Measurements from ENCODE around the gene WHAMM. TPM values are rescaled to one million over a fixed set of nuclear protein-coding genes. Genes with fewer than 3 reads are reported as not detected.
"Not testable (repeated sequence)": the region's sequence is repeated elsewhere in the genome, so short reads cannot be mapped to it uniquely, and the experiment has no call there.

WHAMM gene
- total RNA-seq (1 to 10 TPM; 5.6 to 6.6 (median 5.9) TPM), polyA plus RNA-seq (3.2 TPM)
- long read RNA-seq, donor 1, full-length matches to known transcripts = 1 of 16 reads
- long read RNA-seq, donor 1, partial matches to known transcripts = 14 of 16 reads
- long read RNA-seq, donor 1, other reads (novel, unspliced or antisense) = 1 of 16 reads
- long read RNA-seq, donor 2, full-length matches to known transcripts = 1 of 3 reads
- long read RNA-seq, donor 2, partial matches to known transcripts = 1 of 3 reads
- long read RNA-seq, donor 2, other reads (novel, unspliced or antisense) = 1 of 3 reads
- long read RNA-seq, donor 3, partial matches to known transcripts = 8 of 10 reads
- long read RNA-seq, donor 3, other reads (novel, unspliced or antisense) = 2 of 10 reads
- long read RNA-seq, donor 4, partial matches to known transcripts = 2 of 2 reads
- long read RNA-seq, donor 4, other reads (novel, unspliced or antisense) = 0 of 2 reads

- peak within 1 kb of the TSS; percentile 97 for H3K27ac ChIP-seq (ENCODE audit: low read length)
- DNase-seq = peak; percentile 99
- H3K4me1 ChIP-seq (ENCODE audit: control insufficient read depth, insufficient read depth, low read length) = no peaks in the 10 kb centered on the region
- H3K4me3 ChIP-seq (ENCODE audit: low read length) = peak within 1 kb of the TSS; percentile 77
- H3K9me3 ChIP-seq (ENCODE audit: control insufficient read depth, low read length) = no peaks in the 10 kb centered on the region
- WGBS = under 1% methylated on average over 67 of the region's 67 CpGs
- ATAC-seq = peak; percentile 98 to 99
- H3K27me3 ChIP-seq (ENCODE audit: control insufficient read depth, insufficient read depth) = no peaks in the 10 kb centered on the region
- intact Hi-C loops (cut with DNase I) = loop anchor here in 2 of 4 donors (10.0 kb wide), 2 partner anchors 55 to 275 kb away; no protein-coding TSS in a partner anchor
These were observed at the start of gene WHAMM for GRCh38 chr15:82809308-82810060. TSS of gene WHAMM (plus strand) at chr15:82809628. CDS start at chr15:82809727, 99 bp downstream.

GRCh38 chr15:82763361-82764116 is 45.9 kb upstream of the WHAMM start:
- no peaks in the 10 kb centered on the region for H3K4me1 ChIP-seq (ENCODE audit: control insufficient read depth, insufficient read depth, low read length)
- DNase-seq (no peak), ATAC-seq (no peak)
- H3K27me3 ChIP-seq (ENCODE audit: control insufficient read depth, insufficient read depth) = no peaks in the 10 kb centered on the region
- H3K27ac ChIP-seq (ENCODE audit: low read length) = no peak overlapping the region
- 93% methylated on average over 7 of the region's 7 CpGs for WGBS
- intact Hi-C loops (cut with DNase I) = no loop called here
- H3K9me3 ChIP-seq (ENCODE audit: control insufficient read depth, low read length) = no peaks in the 10 kb centered on the region
- no peak overlapping the region for H3K4me3 ChIP-seq (ENCODE audit: low read length)

- H3K4me3 ChIP-seq (ENCODE audit: low read length) = no peak overlapping the region
- no peaks in the 10 kb centered on the region for H3K9me3 ChIP-seq (ENCODE audit: control insufficient read depth, low read length)
- H3K27ac ChIP-seq (ENCODE audit: low read length) = no peak overlapping the region
- ATAC-seq (no peak), DNase-seq (no peak)
- intact Hi-C loops (cut with DNase I) = no loop called here
- no peaks in the 10 kb centered on the region for H3K4me1 ChIP-seq (ENCODE audit: control insufficient read depth, insufficient read depth, low read length)
- H3K27me3 ChIP-seq (ENCODE audit: control insufficient read depth, insufficient read depth) = no peaks in the 10 kb centered on the region
- WGBS = 90% methylated on average over 4 of the region's 4 CpGs
These were observed 45.3 kb upstream of the WHAMM start for GRCh38 chr15:82764117-82764490.

GRCh38 chr15:82764740-82765139 is 44.7 kb upstream of the WHAMM start:
- ATAC-seq = peak in 1 of 2 donors; percentile 32
- Histone ChIP-seq H3K4me1 (ENCODE audit: control insufficient read depth, insufficient read depth, low read length) (no peaks in the 10 kb centered on the region), H3K4me3 (ENCODE audit: low read length) (no peak overlapping the region), H3K27me3 (ENCODE audit: control insufficient read depth, insufficient read depth) (no peaks in the 10 kb centered on the region), H3K9me3 (ENCODE audit: control insufficient read depth, low read length) (no peaks in the 10 kb centered on the region), H3K27ac (ENCODE audit: low read length) (no peak overlapping the region)
- no peak for DNase-seq
- WGBS = 80% methylated on average over 9 of the region's 9 CpGs
- intact Hi-C loops (cut with DNase I) = no loop called here

- DNase-seq; ATAC-seq; H3K4me1 ChIP-seq (ENCODE audit: control insufficient read depth, insufficient read depth, low read length); H3K27ac ChIP-seq (ENCODE audit: low read length); H3K4me3 ChIP-seq (ENCODE audit: low read length); intact Hi-C loops (cut with DNase I); H3K9me3 ChIP-seq (ENCODE audit: control insufficient read depth, low read length); H3K27me3 ChIP-seq (ENCODE audit: control insufficient read depth, insufficient read depth): not testable (repeated sequence)
- 85% methylated on average over 7 of the region's 7 CpGs for WGBS
These were observed 43.2 kb upstream of the WHAMM start for GRCh38 chr15:82766201-82766600.

GRCh38 chr15:82767163-82767829 is 42.1 kb upstream of the WHAMM start:
- 74% methylated on average over 2 of the region's 2 CpGs for WGBS
- Histone ChIP-seq H3K4me1 (ENCODE audit: control insufficient read depth, insufficient read depth, low read length) (no peaks in the 10 kb centered on the region), H3K4me3 (ENCODE audit: low read length) (no peak overlapping the region), H3K27ac (ENCODE audit: low read length) (no peak overlapping the region), H3K27me3 (ENCODE audit: control insufficient read depth, insufficient read depth) (no peaks in the 10 kb centered on the region), H3K9me3 (ENCODE audit: control insufficient read depth, low read length) (no peaks in the 10 kb centered on the region)
- ATAC-seq (no peak), DNase-seq (no peak)
- intact Hi-C loops (cut with DNase I) = no loop called here

- no peak overlapping the region for H3K4me3 ChIP-seq (ENCODE audit: low read length)
- 58% methylated on average over 4 of the region's 4 CpGs for WGBS
- intact Hi-C loops (cut with DNase I) = no loop called here
- no peaks in the 10 kb centered on the region for H3K9me3 ChIP-seq (ENCODE audit: control insufficient read depth, low read length)
- no peak overlapping the region for H3K27ac ChIP-seq (ENCODE audit: low read length)
- no peaks in the 10 kb centered on the region for H3K4me1 ChIP-seq (ENCODE audit: control insufficient read depth, insufficient read depth, low read length)
- DNase-seq = no peak
- peak in 1 of 2 donors; percentile 42 for ATAC-seq
- H3K27me3 ChIP-seq (ENCODE audit: control insufficient read depth, insufficient read depth) = no peaks in the 10 kb centered on the region
These were observed 40.9 kb upstream of the WHAMM start for GRCh38 chr15:82768414-82769054.

- intact Hi-C loops (cut with DNase I) = no loop called here
- 89% methylated on average over 12 of the region's 12 CpGs for WGBS
- DNase-seq (no peak), ATAC-seq (no peak)
- Histone ChIP-seq H3K27me3 (ENCODE audit: control insufficient read depth, insufficient read depth) (no peaks in the 10 kb centered on the region), H3K9me3 (ENCODE audit: control insufficient read depth, low read length) (no peaks in the 10 kb centered on the region), H3K4me3 (ENCODE audit: low read length) (no peak overlapping the region), H3K4me1 (ENCODE audit: control insufficient read depth, insufficient read depth, low read length) (no peaks in the 10 kb centered on the region), H3K27ac (ENCODE audit: low read length) (no peak overlapping the region)
These were observed 37.4 kb upstream of the WHAMM start for GRCh38 chr15:82771789-82772607.

GRCh38 chr15:82774496-82774895 is 34.9 kb upstream of the WHAMM start:
- H3K27me3 ChIP-seq (ENCODE audit: control insufficient read depth, insufficient read depth) = no peaks in the 10 kb centered on the region
- intact Hi-C loops (cut with DNase I) = no loop called here
- DNase-seq (no peak), ATAC-seq (no peak)
- H3K9me3 ChIP-seq (ENCODE audit: control insufficient read depth, low read length) = no peaks in the 10 kb centered on the region
- H3K4me1 ChIP-seq (ENCODE audit: control insufficient read depth, insufficient read depth, low read length) = no peaks in the 10 kb centered on the region
- no peak overlapping the region for H3K27ac ChIP-seq (ENCODE audit: low read length)
- WGBS = 80% methylated on average over 7 of the region's 7 CpGs
- no peak overlapping the region for H3K4me3 ChIP-seq (ENCODE audit: low read length)

Measured in right cardiac atrium (tissue), 5 donors.